Measurements from ENCODE around the gene PLXND1. TPM values are rescaled to one million over a fixed set of nuclear protein-coding genes. Genes with fewer than 3 reads are reported as not detected.

Gene PLXND1
- 61.4 and 149 TPM in 2 replicates for total RNA-seq

DNA sequence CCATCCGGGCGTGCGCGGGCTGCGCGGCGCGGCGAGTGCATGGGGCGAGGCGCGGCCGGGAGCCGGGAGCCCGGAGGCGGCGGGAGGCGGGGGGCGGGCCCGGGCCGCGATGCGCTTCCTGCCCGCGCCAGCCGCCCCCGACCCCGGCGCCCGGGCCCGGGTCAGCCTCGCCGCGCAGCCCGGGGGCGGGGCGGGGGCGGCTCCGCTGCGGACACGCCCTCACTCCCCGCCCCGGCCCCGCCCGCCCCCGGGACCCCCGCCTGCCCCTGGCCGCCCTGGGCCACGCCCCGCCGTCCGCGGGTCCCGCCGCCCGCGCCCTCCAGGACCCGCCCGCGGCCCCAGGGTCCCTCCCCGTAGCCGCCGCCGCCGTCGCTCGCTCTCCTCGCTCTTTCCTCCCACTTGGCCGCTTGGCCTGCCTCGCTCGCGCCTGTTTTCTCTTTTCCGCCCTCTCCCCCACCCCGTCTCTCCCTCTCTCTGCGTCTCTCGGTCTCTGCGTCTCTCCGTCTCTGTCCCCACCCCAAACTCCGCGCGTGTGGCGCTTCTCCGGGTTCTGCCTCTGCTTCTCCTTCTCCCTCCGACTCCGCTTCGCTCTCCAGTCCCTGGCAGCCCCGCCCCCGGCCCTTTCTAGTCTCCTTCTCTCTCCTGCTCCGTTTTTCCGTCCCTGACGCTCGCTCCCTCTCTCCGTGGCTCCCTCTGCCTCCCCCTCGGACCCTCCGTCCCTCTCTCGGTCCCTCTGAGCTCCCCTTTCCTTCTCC lies at the start of gene PLXND1:
PLXND1 (minus strand) TSS at position 41 of the 755 bp plus-strand sequence; CDS start at position 4, 37 bp downstream.

GRCh38 chr3:129543156-129543790 lies 63.2 kb downstream of the PLXND1 start, which contains the start of gene H1-8:
Gene H1-8 (plus strand): TSS chr3:129543175. CDS start chr3:129543219, 44 bp downstream.

GRCh38 chr3:129528589-129529100 lies 77.8 kb downstream of the PLXND1 start, which contains the start of gene RHO:
Gene RHO (plus strand): TSS chr3:129528639. CDS start chr3:129528734, 95 bp downstream.

Other genes starting within 250 kb of the PLXND1 start
- 4.8 TPM in 1 of 2 replicates, not detected in the other for gene EFCAB12, start 178.0 kb downstream of the PLXND1 start, total RNA-seq
- 16.9 and 45.4 TPM in 2 replicates for gene MBD4, start 166.7 kb downstream of the PLXND1 start, total RNA-seq
- 19.3 and 83.1 TPM in 2 replicates for gene IFT122, start 166.5 kb downstream of the PLXND1 start, total RNA-seq
- gene RHO, start 78.0 kb downstream of the PLXND1 start, total RNA-seq: not detected in 2 replicates
- not detected in 2 replicates for gene H1-8, start 63.5 kb downstream of the PLXND1 start, total RNA-seq

All from epithelial cell of alveolus of lung (primary cell).